Measurements from ENCODE around the gene CROT. TPM values are rescaled to one million over a fixed set of nuclear protein-coding genes. Genes with fewer than 3 reads are reported as not detected.

The CROT gene
- total RNA-seq (10 to 100 TPM; 12.4 to 18.7 TPM), polyA plus RNA-seq (1 to 10 TPM; 5.3 to 6.4 TPM)
- long read RNA-seq, donor 1, partial matches to known transcripts: 0 of 4 reads
- long read RNA-seq, donor 1, other reads (novel, unspliced or antisense): 0 of 4 reads
- long read RNA-seq, donor 2, partial matches to known transcripts: 8 of 8 reads
- long read RNA-seq, donor 2, other reads (novel, unspliced or antisense): 0 of 8 reads
- long read RNA-seq, donor 3, partial matches to known transcripts: 0 of 3 reads
- long read RNA-seq, donor 3, other reads (novel, unspliced or antisense): 0 of 3 reads
- long read RNA-seq, donor 4, transcript CROT-202 (4 exons, 1,213 nt): major isoform, 6 of 16 reads
- long read RNA-seq, donor 4, partial matches to known transcripts: 10 of 16 reads
- long read RNA-seq, donor 4, other reads (novel, unspliced or antisense): 0 of 16 reads
- long read RNA-seq, donor 5, partial matches to known transcripts: 0 of 5 reads
- long read RNA-seq, donor 5, other reads (novel, unspliced or antisense): 0 of 5 reads

- peak; percentile 100 for ATAC-seq (ENCODE audit: insufficient read depth, low FRiP score)
- Histone ChIP-seq H3K9me3 (ENCODE audit: control insufficient read depth in 4 of 4, insufficient read depth in 3 of 4, low read length in 3 of 4) (no peaks in the 10 kb centered on the region), H3K27me3 (ENCODE audit: control insufficient read depth in 3 of 3, insufficient read depth in 3 of 3, low read length in 2 of 3) (no peaks in the 10 kb centered on the region)
Measured at GRCh38 chr7:87345166-87345927, at the start of gene CROT. CROT (plus strand) TSS chr7:87345664; CDS start chr7:87349069, 3,405 bp downstream.

DNA sequence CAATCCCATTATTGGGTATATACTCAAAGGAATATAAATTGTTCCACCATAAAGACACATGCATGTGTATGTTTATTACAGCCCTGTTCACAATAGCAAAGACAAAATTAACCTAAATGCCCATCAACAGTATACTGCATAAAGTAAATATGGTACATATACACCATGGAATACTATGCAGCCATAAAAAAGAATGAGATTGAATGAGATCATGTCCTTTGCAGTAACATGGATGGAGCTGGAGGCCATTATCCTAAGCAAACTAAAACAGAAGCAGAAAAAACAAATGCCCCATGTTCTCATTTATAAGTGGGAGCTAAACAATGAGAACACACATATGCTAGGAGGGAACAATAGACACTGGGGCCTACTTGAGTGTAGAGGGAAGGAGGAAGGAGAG lies 44.7 kb upstream of the CROT start:
- Histone ChIP-seq H3K27ac (ENCODE audit: low read depth in 1 of 2, low read length in 1 of 2) (no peak overlapping the region), H3K27me3 (ENCODE audit: control insufficient read depth in 3 of 3, insufficient read depth in 3 of 3, low read length in 2 of 3) (no peaks in the 10 kb centered on the region), H3K9me3 (ENCODE audit: control insufficient read depth in 4 of 4, insufficient read depth in 3 of 4, low read length in 3 of 4) (peaks cover 0 to 3% (median 0%) of the 10 kb centered on the region in 4 donors), H3K4me3 (no peak overlapping the region), H3K36me3 (ENCODE audit: control insufficient read depth in 4 of 4, insufficient read depth in 4 of 4, low read length in 4 of 4) (no peaks in the 10 kb centered on the region), H3K4me1 (ENCODE audit: control insufficient read depth in 5 of 5, insufficient read depth in 5 of 5, low read length in 5 of 5) (no peaks in the 10 kb centered on the region), H3K9ac (ENCODE audit: insufficient read depth in 1 of 2, low read length in 2 of 2) (no peak overlapping the region)
- no peak for TF ChIP-seq CTCF (IDR thresholded peaks at IDR 0.05; ENCODE audit: control extremely low read depth, extremely low read depth)
- ATAC-seq (ENCODE audit: insufficient read depth, low FRiP score) (no peak), DNase-seq (no peak)

More at GRCh38 chr7:87345166-87345927, at the start of gene CROT:
- H3K4me3 ChIP-seq: peak within 1 kb of the TSS; percentile 72
- H3K36me3 ChIP-seq (ENCODE audit: control insufficient read depth in 4 of 4, insufficient read depth in 4 of 4, low read length in 4 of 4): peaks cover 0 to 11% (median 8%) of the 10 kb centered on the region in 4 donors
- H3K27ac ChIP-seq (ENCODE audit: low read depth in 1 of 2, low read length in 1 of 2): peak within 1 kb of the TSS; percentile 63 to 93
- DNase-seq: peak; percentile 96 to 98 (median 97)
- 0 to 1% methylated on average over 53 of the region's 53 CpGs for WGBS, 2 donors
- TF ChIP-seq CTCF (IDR thresholded peaks at IDR 0.05; ENCODE audit: control extremely low read depth, extremely low read depth): no peak
- peak within 1 kb of the TSS; percentile 78 to 90 for H3K9ac ChIP-seq (ENCODE audit: insufficient read depth in 1 of 2, low read length in 2 of 2)
- peaks cover 0 to 27% (median 3%) of the 10 kb centered on the region in 5 donors for H3K4me1 ChIP-seq (ENCODE audit: control insufficient read depth in 5 of 5, insufficient read depth in 5 of 5, low read length in 5 of 5)

- WGBS, 2 donors: 82 to 90% methylated on average over 4 of the region's 4 CpGs
- ATAC-seq (ENCODE audit: insufficient read depth, low FRiP score) (peak; percentile 19), DNase-seq (no peak)
- Histone ChIP-seq H3K4me1 (ENCODE audit: control insufficient read depth in 5 of 5, insufficient read depth in 5 of 5, low read length in 5 of 5) (no peaks in the 10 kb centered on the region), H3K4me3 (no peak overlapping the region), H3K9ac (ENCODE audit: insufficient read depth in 1 of 2, low read length in 2 of 2) (no peak overlapping the region), H3K27ac (ENCODE audit: low read depth in 1 of 2, low read length in 1 of 2) (no peak overlapping the region), H3K27me3 (ENCODE audit: control insufficient read depth in 3 of 3, insufficient read depth in 3 of 3, low read length in 2 of 3) (no peaks in the 10 kb centered on the region), H3K36me3 (ENCODE audit: control insufficient read depth in 4 of 4, insufficient read depth in 4 of 4, low read length in 4 of 4) (no peaks in the 10 kb centered on the region), H3K9me3 (ENCODE audit: control insufficient read depth in 4 of 4, insufficient read depth in 3 of 4, low read length in 3 of 4) (no peaks in the 10 kb centered on the region)
- TF ChIP-seq CTCF (IDR thresholded peaks at IDR 0.05; ENCODE audit: control extremely low read depth, extremely low read depth): no peak
Measured at GRCh38 chr7:87310790-87311419, 34.6 kb upstream of the CROT start.
